Liver (tissue), 9 donors: ENCODE measurements around the gene GNAT1. TPM values are rescaled to one million over a fixed set of nuclear protein-coding genes. Genes with fewer than 3 reads are reported as not detected.

Experiments used
- DNase-seq: peaks from one replicate; pipeline ENCODE4 v3.0.0-alpha.2; 2017; ENCODE audit warnings: low spot score
- H3K27ac ChIP-seq, 2 donors: one replicate each; pipeline ENCODE4 v1.7.0; 2013; ENCODE audit warnings: inconsistent platforms in 2 of 2, low read length in 2 of 2, control low read depth in 1 of 2, low read depth in 1 of 2, mild to moderate bottlenecking in 1 of 2
- H3K27me3 ChIP-seq, 4 donors: one replicate each; pipeline versions ENCODE4 v1.6.1 to v1.7.0; 2013; ENCODE audit warnings: low read length in 3 of 4, inconsistent platforms in 1 of 4, mild to moderate bottlenecking in 1 of 4, moderate library complexity in 1 of 4; ENCODE audit not compliant: control insufficient read depth in 4 of 4, insufficient read depth in 4 of 4
- H3K36me3 ChIP-seq, 4 donors: one replicate each; pipeline versions ENCODE4 v1.6.1 to v1.7.0; 2013; ENCODE audit warnings: low read length in 3 of 4, mild to moderate bottlenecking in 3 of 4, low read depth in 1 of 4, moderate library complexity in 1 of 4; ENCODE audit not compliant: control insufficient read depth in 4 of 4, insufficient read depth in 3 of 4
- H3K4me1 ChIP-seq, 4 donors: one replicate each; pipeline versions ENCODE4 v1.6.1 to v1.7.0; 2013; ENCODE audit warnings: low read length in 3 of 4, mild to moderate bottlenecking in 3 of 4, moderate library complexity in 1 of 4; ENCODE audit not compliant: control insufficient read depth in 4 of 4, insufficient read depth in 4 of 4
- H3K4me3 ChIP-seq, 3 donors: one replicate each; pipeline versions ENCODE4 v1.6.1 to v1.7.0; 2013; ENCODE audit warnings: low read length in 3 of 3, control low read depth in 1 of 3, low read depth in 1 of 3, mild to moderate bottlenecking in 1 of 3
- H3K9ac ChIP-seq, 2 donors: one replicate each; pipeline ENCODE4 v1.7.0; 2013; ENCODE audit warnings: low read length in 2 of 2, mild to moderate bottlenecking in 2 of 2, moderate library complexity in 2 of 2, control low read depth in 1 of 2, low read depth in 1 of 2
- H3K9me3 ChIP-seq, 4 donors: one replicate each; pipeline versions ENCODE4 v1.6.1 to v1.7.0; 2013; ENCODE audit warnings: low read length in 3 of 4; ENCODE audit not compliant: control insufficient read depth in 4 of 4
- ATF3 ChIP-seq: IDR thresholded peaks from 2 replicates; pipeline ENCODE4 v1.6.1; 2016; ENCODE audit warnings: antibody characterized with exemption
- CTCF ChIP-seq: fragments of 150-350 bp; IDR thresholded peaks from 2 replicates; pipeline ENCODE4 v1.5.1; 2017; ENCODE audit warnings: improper control_type of control experiment, low read depth, low read length; ENCODE audit not compliant: missing input control
- FOXA1 ChIP-seq: IDR thresholded peaks from 2 replicates; pipeline ENCODE4 v1.6.1; 2016; ENCODE audit warnings: antibody characterized with exemption
- FOXA2 ChIP-seq: IDR thresholded peaks from 2 replicates; pipeline ENCODE4 v1.6.1; 2016; ENCODE audit warnings: antibody characterized with exemption
- GABPA ChIP-seq, 2 donors: IDR thresholded peaks in 1 of 2; conservative IDR thresholded peaks in 1 of 2; 2 replicates each; pipeline ENCODE4 v1.6.1; 2016; ENCODE audit warnings: antibody characterized with exemption in 2 of 2, mild to moderate bottlenecking in 1 of 2, moderate library complexity in 1 of 2
- HNF4A ChIP-seq, 2 donors: conservative IDR thresholded peaks; 2 replicates each; pipeline ENCODE4 v1.6.1; 2016; ENCODE audit warnings: antibody characterized with exemption in 2 of 2, mild to moderate bottlenecking in 2 of 2
- JUND ChIP-seq, 2 donors: IDR thresholded peaks; 2 replicates each; pipeline ENCODE4 v1.6.1; 2016; ENCODE audit warnings: antibody characterized with exemption in 2 of 2
- MAX ChIP-seq: IDR thresholded peaks from 2 replicates; pipeline ENCODE4 v1.6.1; 2016; ENCODE audit warnings: antibody characterized with exemption
- NR2F2 ChIP-seq: IDR thresholded peaks from 2 replicates; pipeline ENCODE4 v1.6.1; 2016; ENCODE audit warnings: antibody characterized with exemption
- RAD21 ChIP-seq, 2 donors: IDR thresholded peaks; 2 replicates each; pipeline ENCODE4 v1.6.1; 2016; ENCODE audit warnings: antibody characterized with exemption in 2 of 2, mild to moderate bottlenecking in 2 of 2
- RXRA ChIP-seq, 2 donors: IDR thresholded peaks; 2 replicates each; pipeline ENCODE4 v1.6.1; 2017 to 2018; ENCODE audit warnings: antibody characterized with exemption in 2 of 2, mild to moderate bottlenecking in 1 of 2
- SP1 ChIP-seq: IDR thresholded peaks from 2 replicates; pipeline ENCODE4 v1.6.1; 2018; ENCODE audit warnings: antibody characterized with exemption, mild to moderate bottlenecking
- TAF1 ChIP-seq: conservative IDR thresholded peaks from 2 replicates; pipeline ENCODE4 v1.6.1; 2016; ENCODE audit warnings: antibody characterized with exemption, mild to moderate bottlenecking
- ZBTB33 ChIP-seq: IDR thresholded peaks from 2 replicates; pipeline ENCODE4 v1.6.1; 2016; ENCODE audit warnings: antibody characterized with exemption
- WGBS: extraction: QIAGEN DNeasy Blood & Tissue Kit; methylation state at CpG from one replicate; pipeline ENCODE4 v1.1.7; 2013; 5-methylcytosine and 5-hydroxymethylcytosine counted together
- polyA plus RNA-seq, 2 donors: library from polyadenylated mRNA; stranded (reverse) in 1 of 2; unstranded in 1 of 2; fragments of 200-250 nt in 1 of 2; fragments of >200 nt in 1 of 2; fragmentation: Nextera tagmentation in 1 of 2; extraction: Ambion mirVana in 1 of 2; gene quantifications; one replicate each; pipeline versions ENCODE4 v1.2.1 to v1.2.3, GENCODE V29; 2013 to 2015
- total RNA-seq, 2 donors: library from RNA; depleted of rRNA; stranded (reverse); fragments of >200 nt; gene quantifications; one replicate each; pipeline ENCODE4 v1.2.3, GENCODE V29; 2014
- donor health status: healthy.
- donor health status: healthy.
- donor health status: healthy.
- donor health status: healthy.
- donor health status: healthy.

The GNAT1 gene
- total and polyA plus RNA-seq, 4 donors: 0.08 TPM; not detected in 3

GRCh38 chr3:50155891-50156290 lies 35.5 kb upstream of the GNAT1 start:
- WGBS: 49% methylated on average over 13 of the region's 13 CpGs
- no peaks in the 10 kb centered on the region for H3K36me3 ChIP-seq
- no peaks in the 10 kb centered on the region for H3K27me3 ChIP-seq
- H3K9ac ChIP-seq: peak overlapping the region in 1 of 2 donors; percentile 7
- DNase-seq: no peak
- H3K9me3 ChIP-seq: no peaks in the 10 kb centered on the region
- peak overlapping the region in 1 of 2 donors; percentile 16 for H3K27ac ChIP-seq
- TF ChIP-seq SP1: no peak
- TF ChIP-seq RAD21 (IDR thresholded peaks at IDR 0.05): no peak
- TF ChIP-seq ATF3: no peak
- no peak for TF ChIP-seq FOXA1
- TF ChIP-seq ZBTB33: no peak
- no peak for TF ChIP-seq FOXA2
- TF ChIP-seq TAF1: no peak
- no peak for TF ChIP-seq GABPA (IDR thresholded peaks at IDR 0.05 in 1 of 2, conservative IDR thresholded peaks at IDR 0.05 in 1 of 2)
- no peak for TF ChIP-seq RXRA (IDR thresholded peaks at IDR 0.05)
- TF ChIP-seq MAX: no peak
- TF ChIP-seq NR2F2: no peak
- no peak for TF ChIP-seq CTCF
- no peak for TF ChIP-seq JUND (IDR thresholded peaks at IDR 0.05)
- no peak for TF ChIP-seq HNF4A (conservative IDR thresholded peaks at IDR 0.05)
- H3K4me3 ChIP-seq: peak overlapping the region in 1 of 3 donors; percentile 59
- peaks cover 3 to 22% (median 11%) of the 10 kb centered on the region in 4 donors for H3K4me1 ChIP-seq

GRCh38 chr3:50156549-50157493 lies 34.6 kb upstream of the GNAT1 start:
- TF ChIP-seq NR2F2 (no peak), FOXA1 (no peak), MAX (no peak), TAF1 (no peak), JUND (IDR thresholded peaks at IDR 0.05) (no peak), RXRA (IDR thresholded peaks at IDR 0.05) (no peak), SP1 (no peak)
- 65% methylated on average over 20 of the region's 20 CpGs for WGBS
- DNase-seq: no peak
- Histone ChIP-seq H3K9ac (no peak overlapping the region), H3K9me3 (no peaks in the 10 kb centered on the region), H3K27me3 (no peaks in the 10 kb centered on the region), H3K4me1 (peaks cover 3 to 17% (median 9%) of the 10 kb centered on the region in 4 donors), H3K4me3 (no peak overlapping the region), H3K27ac (peak overlapping the region; percentile 16 to 46), H3K36me3 (no peaks in the 10 kb centered on the region)
